GM10248 (cell line): ENCODE measurements around the gene UBR3.
"Not testable (repeated sequence)": the region's sequence is repeated elsewhere in the genome, so short reads cannot be mapped to it uniquely, and the experiment has no call there.

ENCODE experiments used
- CTCF ChIA-PET: fragments of 300-600 bp; sonication (Branson Sonifier 250); formaldehyde crosslinking; extraction: SDS; loops from one replicate; lab custom pipeline; 2021; ENCODE audit warnings: antibody characterized with exemption; lab: Yijun Ruan, JAX
- POLR2A ChIA-PET: fragments of 350-650 bp; sonication (Branson Sonifier 250); formaldehyde crosslinking; extraction: SDS; loops from one replicate; lab custom pipeline; 2020; ENCODE audit warnings: antibody characterized with exemption; lab: Yijun Ruan, JAX
- DNase-seq: peaks from one replicate; pipeline ENCODE4 v3.0.0; 2012; ENCODE audit errors: extremely low spot score
- CTCF ChIP-seq: IDR thresholded peaks from 2 replicates; pipeline ENCODE4 v1.5.1; 2012; ENCODE audit warnings: mild to moderate bottlenecking, low read depth; ENCODE audit errors: extremely low read depth, missing control alignments, control extremely low read depth

Gene UBR3

GRCh38 chr2:169834401-169834800 is 7.1 kb downstream of the UBR3 start:
- DNase-seq: no peak
- POLR2A ChIA-PET: no interaction called here
- no peak for TF ChIP-seq CTCF
- CTCF ChIA-PET: interaction anchor here (0.8 to 1.1 kb wide), 4 partner anchors 8 to 16 kb away, joined by 3 to 5 read pairs (median 4); partner anchors contain the start of gene METTL5

DNA sequence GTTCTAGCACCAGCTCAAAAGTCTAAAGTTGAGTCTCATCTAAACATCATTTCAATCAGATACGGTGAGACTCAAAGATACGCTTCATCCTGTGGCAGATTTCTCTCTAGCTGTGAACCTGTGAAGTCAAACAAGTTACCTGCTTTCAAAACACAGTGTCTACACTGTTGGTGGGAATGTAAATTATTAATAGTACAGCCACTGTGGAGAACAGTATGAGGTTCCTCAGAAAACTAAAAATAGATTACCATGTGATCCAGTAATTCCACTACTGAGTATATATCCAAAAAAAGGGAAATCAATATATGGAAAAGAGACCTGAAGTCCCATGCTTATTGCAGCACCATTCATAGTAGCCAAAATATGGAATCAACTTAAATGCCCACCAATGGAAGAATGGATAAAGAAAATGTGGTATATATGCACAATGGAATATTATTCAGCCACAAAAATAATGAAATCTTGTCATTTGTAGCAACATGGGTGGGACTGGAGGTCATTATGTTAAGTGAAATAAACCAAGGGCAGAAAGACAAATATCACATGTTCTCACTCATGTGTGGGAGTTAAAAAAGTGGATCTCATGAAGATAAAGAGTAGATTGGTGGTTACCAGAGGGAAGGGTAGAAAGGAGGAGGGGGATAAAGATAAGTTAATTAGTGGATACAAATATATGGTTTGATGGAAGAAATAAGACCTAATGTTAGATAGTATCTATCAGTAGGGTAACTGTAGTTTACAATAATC is 11.7 kb downstream of the UBR3 start:
- POLR2A ChIA-PET: no interaction called here
- CTCF ChIA-PET: interaction anchor here (0.6 kb wide), 1 partner anchor 70 kb away, joined by 3 read pairs; no protein-coding TSS in a partner anchor
- no peak for TF ChIP-seq CTCF
- no peak for DNase-seq

DNA sequence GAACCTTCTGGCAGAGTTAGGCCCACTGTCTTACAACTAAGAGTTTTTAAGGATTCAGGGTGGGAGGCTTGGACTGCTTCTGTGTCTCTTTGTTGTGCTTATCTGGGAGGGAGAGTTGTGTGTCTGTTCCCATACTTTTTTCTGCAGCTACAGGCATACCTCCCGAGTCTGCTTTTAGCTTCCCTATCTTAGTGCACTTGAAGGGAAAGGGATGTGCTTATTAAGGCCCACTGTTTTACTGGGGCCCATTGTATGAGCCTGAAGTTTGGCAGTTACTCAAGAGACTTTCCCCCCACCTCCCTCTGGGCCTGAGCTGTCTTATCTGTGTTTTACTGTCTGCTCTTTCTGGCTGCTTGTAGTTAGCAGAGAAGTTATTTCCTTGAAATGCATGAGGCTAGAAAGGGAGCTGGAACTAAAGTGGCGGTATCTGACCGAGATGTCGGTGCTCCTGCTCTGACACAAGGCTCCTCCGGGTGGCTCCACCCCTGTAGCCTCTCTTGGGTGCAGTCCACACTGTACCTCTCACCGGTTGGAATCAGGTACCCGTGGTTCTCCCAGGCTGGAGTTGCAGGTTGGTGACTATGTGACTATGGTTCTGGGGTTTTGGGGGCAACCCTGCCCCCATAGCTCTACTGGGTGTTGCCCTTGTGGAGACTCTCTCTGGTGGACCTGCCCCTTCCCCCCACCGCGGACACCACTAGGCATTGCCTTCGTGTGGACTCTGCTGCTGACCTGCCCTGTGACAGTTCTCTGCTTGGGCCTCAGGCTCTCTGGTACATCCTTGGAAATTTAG is 12.9 kb downstream of the UBR3 start:
- no peak for DNase-seq
- ChIA-PET CTCF (interaction anchor here (1.1 to 1.7 kb wide), 2 partner anchors 11 to 12 kb away, joined by 4 to 5 read pairs; partner anchors contain the start of gene UBR3), POLR2A (no interaction called here)
- TF ChIP-seq CTCF: no peak

DNA sequence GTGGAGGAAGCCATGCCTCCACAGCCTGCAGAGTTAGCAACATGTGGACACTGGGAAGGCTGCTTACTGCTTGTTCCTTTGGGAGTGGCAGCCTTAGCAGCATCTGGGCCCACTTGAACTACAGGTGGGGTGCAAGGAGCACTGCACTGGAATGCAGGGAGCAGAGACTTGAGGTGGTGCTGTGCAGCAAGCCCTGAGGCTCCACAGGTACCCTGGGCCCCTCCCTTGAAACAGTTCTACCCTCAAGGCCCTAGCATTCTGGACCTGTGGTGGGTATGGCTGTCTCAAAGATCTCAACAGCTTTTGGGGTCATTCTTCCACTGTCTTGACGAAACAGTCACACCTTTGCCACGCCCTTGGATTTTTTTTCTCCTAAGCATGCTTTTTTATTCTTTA is 13.5 kb downstream of the UBR3 start:
- no peak for TF ChIP-seq CTCF
- DNase-seq: no peak
- ChIA-PET CTCF (interaction anchor here (1.7 kb wide), 1 partner anchor 13 kb away, joined by 5 read pairs; the partner anchor contains the start of gene UBR3), POLR2A (no interaction called here)

DNA sequence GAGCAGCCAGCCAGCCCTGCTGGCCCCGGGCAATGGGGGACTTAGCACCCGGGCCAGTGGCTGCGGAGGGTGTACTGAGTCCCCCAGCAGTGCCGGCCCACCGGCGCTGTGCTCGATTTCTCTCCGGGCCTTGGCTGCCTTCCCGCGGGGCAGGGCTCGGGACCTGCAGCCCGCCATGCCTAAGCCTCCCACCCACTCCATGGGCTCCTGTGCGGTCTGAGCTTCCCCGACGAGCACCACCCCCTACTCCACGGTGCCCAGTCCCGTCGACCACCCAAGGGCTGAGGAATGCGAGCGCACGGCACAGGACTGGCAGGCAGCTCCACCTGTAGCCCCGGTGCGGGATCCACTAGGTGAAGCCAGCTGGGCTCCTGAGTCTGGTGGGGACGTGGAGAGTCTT is 14.4 kb downstream of the UBR3 start:
- DNase-seq, POLR2A ChIA-PET: not testable (repeated sequence)
- CTCF ChIA-PET: interaction anchor here (1.7 kb wide), 1 partner anchor 14 kb away, joined by 5 read pairs; the partner anchor contains the start of gene UBR3

- ChIA-PET POLR2A (no interaction called here), CTCF (interaction anchor here (0.8 to 1.5 kb wide), 2 partner anchors 13 to 21 kb away, joined by 3 to 4 read pairs; no protein-coding TSS in a partner anchor)
- no peak for TF ChIP-seq CTCF
- no peak for DNase-seq
These were observed 17.8 kb downstream of the UBR3 start for GRCh38 chr2:169845016-169845415.

- ChIA-PET POLR2A (interaction anchor here (0.6 kb wide), 1 partner anchor 13 kb away, joined by 7 read pairs; no protein-coding TSS in a partner anchor), CTCF (interaction anchor here (1.2 to 1.7 kb wide), 2 partner anchors 10 to 24 kb away, joined by 3 read pairs; partner anchors contain the start of gene METTL5)
- DNase-seq: not testable (repeated sequence)
These were observed 21.9 kb downstream of the UBR3 start for GRCh38 chr2:169848959-169849693.
